ENCODE results near the gene RELB.

The RELB gene

DNA sequence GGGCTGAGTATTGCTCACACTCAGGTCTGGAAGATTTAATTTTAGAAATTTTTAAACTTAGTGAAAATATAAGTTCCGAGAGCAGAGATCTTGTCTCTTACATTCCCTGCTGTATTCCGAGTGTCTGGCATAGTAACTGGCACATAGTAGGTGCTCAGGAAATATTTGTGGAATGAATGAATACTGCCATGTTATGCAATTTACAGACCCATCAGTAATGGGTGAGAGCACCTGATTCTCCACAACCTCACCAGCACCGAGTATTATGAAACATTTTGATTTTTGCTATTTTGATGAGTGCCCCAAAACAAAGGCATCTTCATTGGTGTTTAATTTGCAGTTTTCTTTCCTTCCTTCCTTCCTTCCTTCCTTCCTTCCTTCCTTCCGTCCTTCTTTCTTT, 21.8 kb downstream of the RELB start:
- no peak for DNase-seq

DNA sequence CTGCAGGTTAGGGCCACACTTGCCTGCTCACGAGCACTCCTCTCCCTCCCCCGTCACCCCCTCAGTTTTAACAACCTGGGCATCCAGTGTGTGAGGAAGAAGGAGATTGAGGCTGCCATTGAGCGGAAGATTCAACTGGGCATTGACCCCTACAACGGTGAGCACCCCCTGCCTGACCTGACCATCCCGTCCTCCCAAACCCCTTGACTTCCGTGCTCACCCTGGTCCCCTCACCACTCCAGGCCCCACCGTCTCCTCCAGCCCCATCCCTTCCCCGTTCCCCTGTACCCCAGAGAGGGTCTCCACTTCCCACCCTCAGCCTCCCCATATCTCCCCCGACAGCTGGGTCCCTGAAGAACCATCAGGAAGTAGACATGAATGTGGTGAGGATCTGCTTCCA, 24.0 kb downstream of the RELB start:
- no peak for DNase-seq

DNA sequence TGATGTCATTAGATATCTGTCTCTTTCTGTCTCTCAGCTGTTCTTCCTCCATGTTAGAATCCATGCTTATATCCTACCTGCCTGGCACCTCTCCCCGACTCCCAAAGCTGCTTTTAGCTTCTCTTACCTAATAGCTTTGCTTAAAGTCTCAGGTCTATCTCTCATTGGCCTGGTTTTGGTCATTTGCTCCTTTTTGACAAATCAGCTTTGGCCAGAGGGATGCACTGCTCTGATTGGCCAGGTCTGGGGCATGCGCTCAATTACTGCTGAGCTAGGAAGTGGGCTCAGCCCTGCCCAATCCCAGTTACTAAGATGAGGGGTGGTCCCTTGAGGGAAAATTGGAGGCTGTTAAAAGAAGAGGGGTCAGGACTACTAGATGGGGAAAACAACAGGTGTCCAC, 26.1 kb downstream of the RELB start:
- no peak for DNase-seq

DNA sequence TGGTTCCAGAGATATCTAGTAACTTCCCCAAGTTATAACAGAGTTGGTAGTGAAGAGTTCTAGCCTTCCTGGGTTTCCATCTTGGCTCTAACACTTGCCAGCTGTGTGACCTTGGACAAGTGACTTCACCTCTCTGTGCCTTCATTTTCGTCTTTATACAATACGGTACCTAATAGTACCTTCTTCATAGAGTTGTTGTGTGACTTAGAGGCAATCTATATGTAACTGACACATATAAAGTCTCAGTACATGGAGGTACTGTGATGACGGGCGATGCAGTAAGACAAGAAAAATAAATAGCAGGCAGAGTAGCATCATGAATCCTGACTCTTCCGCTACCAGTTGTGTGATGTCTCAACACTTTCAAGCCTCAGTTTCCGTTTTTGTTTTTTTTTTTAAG, 29.6 kb downstream of the RELB start:
- DNase-seq = no peak

DNA sequence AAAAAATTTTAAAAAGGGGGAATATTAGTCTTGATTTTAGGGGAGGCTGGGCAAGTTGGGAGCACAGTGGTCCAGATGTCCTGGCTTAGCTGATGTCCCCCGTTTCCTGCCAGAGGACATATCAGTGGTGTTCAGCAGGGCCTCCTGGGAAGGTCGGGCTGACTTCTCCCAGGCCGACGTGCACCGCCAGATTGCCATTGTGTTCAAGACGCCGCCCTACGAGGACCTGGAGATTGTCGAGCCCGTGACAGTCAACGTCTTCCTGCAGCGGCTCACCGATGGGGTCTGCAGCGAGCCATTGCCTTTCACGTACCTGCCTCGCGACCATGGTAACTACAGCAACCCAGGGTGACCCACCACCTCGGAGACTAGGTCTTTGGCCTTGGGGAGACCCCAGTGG, 31.2 kb downstream of the RELB start:
- DNase-seq = no peak

DNA sequence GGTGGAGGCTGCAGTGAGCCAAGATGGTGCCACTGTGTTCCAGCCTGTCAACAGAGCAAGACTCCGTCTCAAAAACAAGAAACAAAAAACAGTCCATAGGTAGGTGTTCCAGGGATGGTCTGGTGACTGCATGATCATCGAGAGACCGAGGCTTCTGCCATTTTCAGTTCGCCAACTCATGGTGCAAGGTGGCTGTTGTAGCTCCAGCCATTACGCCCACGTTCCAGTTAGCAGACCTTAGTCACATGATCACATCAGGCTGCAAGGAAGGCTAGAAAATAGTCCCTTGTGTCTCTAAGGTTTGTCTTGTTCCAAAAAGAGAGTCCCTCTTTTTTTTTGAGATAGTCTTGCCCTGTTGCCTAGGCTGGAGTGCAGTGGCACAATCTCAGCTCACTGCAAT, 34.5 kb downstream of the RELB start:
- DNase-seq = no peak

DNA sequence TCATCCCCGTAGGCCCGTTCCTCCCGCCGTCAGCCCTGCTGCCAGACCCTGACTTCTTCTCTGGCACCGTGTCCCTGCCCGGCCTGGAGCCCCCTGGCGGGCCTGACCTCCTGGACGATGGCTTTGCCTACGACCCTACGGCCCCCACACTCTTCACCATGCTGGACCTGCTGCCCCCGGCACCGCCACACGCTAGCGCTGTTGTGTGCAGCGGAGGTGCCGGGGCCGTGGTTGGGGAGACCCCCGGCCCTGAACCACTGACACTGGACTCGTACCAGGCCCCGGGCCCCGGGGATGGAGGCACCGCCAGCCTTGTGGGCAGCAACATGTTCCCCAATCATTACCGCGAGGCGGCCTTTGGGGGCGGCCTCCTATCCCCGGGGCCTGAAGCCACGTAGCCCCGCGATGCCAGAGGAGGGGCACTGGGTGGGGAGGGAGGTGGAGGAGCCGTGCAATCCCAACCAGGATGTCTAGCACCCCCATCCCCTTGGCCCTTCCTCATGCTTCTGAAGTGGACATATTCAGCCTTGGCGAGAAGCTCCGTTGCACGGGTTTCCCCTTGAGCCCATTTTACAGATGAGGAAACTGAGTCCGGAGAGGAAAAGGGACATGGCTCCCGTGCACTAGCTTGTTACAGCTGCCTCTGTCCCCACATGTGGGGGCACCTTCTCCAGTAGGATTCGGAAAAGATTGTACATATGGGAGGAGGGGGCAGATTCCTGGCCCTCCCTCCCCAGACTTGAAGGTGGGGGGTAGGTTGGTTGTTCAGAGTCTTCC, 36.3 kb downstream of the RELB start:
- no peak for DNase-seq

DNA sequence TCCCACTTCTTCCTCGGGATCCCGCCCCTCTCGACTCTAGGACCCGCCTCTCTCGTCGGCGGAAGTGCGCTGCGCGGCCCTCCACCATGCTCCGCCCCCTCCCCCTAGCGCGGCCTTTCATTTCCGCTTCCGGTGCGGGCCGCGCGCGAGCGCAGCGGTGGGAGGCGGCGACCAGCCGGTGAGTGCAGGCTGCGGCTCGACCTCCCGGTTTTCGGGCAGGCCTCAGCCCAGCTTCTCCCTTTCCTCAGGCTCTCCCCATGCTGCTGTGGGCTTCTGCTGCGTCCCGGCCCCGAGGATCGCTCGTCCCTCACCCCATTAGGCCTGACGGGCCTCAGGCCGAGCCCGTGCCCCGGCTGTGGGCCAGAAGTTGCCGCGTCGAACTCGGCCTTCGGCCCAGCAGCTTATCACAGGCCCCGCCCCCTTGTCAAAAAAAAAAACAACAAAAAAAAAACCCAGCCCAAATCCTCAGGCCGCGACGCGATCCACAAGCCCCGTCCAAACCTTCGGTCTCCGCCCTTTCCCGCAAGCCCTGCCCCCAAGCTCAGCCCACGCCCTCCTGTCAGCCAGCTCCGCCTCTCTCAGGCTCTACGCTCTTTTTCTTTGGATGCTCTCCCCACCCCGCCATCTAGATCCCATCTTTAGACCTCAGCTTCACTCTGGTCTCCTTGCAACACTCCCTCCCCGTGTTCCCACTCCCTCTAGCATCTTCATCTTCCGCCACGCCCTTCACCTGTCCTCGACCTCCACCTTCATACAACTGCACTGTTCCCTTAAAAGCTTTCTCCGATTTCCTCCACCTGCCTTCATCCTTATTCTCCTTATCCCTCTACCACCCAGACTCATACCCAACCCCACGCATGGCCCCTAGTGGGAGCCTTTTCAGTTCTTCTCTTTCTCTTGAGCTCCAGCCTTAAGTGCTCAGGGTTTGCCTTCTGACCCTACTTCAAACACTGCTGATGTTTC, 37.9 kb downstream of the RELB start, which contains the start of gene CLASRP:
CLASRP (plus strand) TSS at position 115 of the 963 bp plus-strand sequence. CDS start 1,168 bp downstream, outside the sequence.
- DNase-seq = peak; percentile 90

DNA sequence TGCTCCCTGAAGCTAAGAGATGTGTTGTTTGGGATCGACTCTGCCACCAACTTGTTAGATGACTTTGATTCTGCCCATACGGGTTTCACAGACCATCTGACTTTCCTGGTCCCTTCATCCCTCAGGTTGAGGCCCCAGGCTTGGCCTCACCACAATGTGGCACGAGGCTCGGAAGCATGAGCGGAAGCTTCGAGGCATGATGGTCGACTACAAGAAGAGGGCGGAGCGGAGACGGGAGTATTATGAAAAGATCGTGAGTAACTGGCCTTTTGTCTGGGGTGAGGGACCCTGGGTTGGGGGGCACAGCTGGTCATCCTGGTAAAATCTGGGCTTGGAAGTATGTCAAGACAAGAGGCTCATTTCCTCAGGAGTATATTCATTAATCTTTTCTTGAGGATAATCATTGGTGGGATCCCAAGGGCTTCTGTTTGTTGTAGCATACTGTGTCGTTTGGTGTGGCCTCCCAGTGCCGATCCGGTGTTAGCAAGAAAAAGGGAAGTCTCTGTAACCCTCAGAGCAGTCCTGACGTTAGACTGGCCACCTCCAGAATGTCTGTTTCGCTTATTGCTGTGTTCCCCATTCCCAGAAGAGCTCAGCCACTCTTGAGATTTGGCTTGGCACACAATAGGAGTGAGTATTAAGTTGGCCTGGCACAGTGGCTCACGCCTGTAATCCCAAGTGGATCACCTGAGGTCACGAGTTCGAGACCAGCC, 39.0 kb downstream of the RELB start:
- DNase-seq = no peak

DNA sequence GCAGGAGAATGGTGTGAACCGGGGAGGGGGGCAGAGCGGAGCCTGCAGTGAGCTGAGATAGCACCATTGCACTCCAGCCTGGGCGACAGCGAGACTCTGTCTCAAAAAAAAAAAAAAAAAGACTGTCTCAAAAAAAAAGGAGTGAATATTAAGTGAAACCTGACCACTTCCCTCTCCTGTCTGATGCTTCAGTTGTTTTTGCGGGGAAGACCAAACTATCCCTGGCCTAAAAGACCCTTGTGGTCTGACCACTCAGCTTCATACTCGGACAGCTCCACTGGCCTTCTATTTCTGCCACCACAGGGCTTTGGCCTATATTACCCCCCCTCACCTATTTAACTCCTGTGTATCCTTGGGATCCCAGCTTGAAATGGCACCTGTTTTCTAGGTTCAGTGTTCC, 39.9 kb downstream of the RELB start:
- no peak for DNase-seq

DNA sequence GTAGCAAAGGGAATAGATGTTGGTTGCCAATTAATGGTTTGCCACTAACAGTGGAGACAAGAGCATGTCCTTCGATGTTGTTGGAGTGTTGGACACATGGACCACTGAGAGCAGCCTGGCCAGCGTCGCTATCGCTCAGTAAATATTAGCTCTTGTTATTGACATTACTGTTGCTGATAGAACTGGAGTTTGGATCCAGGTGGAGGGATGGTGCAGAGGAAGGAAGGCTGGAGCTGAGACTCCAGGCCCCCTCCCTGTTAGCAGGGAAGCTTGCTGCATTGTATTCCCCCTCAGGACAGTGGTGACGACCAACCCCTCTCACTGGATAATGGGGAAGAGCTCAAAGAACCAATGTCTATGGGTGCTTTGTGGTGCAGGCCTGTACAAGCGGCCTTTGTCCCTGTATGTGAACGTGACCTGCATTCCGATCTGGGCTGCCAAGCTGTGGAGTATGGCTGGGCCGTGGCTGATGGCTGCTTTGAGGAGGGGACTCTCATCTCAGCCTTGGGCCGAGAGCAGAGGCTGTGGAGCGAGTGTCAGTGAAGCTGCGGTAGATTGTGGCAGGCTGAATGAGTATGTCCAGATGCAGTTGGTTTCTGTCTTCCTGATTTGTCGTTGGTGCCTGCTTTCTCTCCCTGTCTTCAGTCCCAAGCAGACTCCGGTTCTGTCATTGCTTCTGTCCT, 44.5 kb downstream of the RELB start:
- no peak for DNase-seq

DNA sequence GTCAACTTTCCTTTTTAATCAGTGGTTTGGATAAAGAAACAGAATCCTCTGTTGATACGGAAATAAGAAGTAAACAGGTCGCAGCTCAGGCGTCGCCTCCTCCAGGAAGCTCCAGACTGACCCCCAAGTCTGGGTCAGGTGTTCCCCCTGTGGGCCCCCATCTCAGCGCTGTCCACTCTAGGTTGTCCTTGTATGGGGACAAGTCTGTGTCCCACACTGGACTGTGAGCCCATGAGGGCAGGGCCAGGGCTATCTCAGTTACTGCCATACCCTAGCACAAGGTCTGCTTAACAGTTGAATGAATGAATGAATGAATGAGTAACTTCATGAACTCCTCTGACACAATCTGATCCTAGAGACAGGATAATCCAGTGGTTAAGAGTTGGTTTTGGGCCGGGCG, 45.1 kb downstream of the RELB start:
- DNase-seq = no peak

DNA sequence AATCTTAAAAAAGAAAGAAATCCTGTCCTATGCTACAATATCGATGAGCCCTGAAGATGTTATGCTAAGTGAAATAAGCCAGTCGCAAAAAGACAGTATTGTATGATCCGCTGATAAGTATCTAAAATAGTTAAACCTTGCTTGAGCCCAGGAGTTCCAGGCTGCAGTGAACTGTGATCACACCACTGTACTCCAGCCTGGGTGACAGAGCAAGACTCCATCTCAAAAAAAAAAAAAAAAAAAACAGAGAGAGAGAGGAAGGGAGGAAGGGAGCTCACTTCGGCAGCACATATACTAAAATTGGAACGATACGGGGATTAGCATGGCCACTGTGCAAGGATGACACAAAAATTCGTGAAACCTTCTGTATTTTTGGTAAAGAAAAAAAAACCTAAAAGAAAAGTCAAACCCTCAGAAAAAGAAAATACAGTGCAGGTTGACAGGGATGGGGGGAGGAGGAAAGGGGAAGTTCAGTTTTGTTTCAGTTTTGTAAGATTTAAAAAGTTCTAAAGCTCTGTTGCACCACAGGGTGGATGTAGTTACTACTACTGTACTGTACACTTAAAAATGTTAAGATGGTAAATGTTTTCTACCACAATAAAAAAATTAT, 46.0 kb downstream of the RELB start:
- no peak for DNase-seq

DNA sequence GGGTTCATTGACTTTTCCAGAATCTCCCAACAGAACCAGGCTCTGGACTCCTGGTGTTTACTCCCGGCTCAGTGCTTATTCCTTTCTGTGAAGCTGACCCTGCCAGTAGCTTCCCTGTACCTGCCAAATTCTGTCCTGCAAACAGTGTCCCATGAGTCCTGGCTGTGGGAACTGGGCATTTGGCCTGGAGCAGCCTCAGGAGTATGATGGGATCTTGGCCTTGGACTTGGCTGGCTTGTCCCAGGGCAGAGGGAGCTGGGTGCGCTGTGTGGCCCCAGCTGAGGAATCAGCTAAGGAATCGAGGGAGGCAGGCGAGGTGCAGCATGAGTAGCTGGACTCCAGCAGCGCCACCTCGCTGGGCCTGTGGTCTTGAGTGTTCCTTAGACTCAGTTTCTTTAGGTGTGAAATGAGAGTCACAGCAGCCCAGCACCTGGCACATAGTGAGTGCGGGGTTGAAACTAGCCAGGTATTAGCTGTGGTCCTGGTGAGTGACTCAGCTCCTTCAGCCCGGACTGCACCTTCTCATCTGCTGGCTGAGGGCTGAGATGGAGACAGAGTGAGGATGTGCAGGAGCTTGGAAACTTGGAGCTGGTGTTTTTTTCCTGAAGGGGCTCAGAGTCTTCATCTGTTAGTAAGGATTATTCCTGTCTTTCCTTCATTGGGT, 47.9 kb downstream of the RELB start:
- no peak for DNase-seq

DNA sequence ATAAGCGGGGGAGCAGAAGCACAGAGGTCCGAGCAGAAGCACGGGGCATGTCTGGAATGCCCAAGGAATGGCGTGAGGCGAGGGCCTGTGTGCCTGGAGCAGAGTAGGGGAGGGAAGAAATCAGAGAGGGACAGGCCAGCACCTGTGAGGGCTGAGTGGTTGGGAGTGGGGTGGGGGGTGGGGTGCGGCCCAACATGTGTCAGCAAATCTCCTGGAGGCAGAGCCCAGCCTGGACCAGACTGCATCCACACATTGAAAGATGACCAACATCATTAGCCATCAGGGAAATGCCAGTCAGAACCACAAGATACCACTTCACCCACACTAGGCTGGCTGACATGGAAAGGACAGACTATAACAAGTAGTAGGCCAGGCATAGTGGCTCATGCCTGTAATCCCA, 48.8 kb downstream of the RELB start:
- DNase-seq = no peak

DNA sequence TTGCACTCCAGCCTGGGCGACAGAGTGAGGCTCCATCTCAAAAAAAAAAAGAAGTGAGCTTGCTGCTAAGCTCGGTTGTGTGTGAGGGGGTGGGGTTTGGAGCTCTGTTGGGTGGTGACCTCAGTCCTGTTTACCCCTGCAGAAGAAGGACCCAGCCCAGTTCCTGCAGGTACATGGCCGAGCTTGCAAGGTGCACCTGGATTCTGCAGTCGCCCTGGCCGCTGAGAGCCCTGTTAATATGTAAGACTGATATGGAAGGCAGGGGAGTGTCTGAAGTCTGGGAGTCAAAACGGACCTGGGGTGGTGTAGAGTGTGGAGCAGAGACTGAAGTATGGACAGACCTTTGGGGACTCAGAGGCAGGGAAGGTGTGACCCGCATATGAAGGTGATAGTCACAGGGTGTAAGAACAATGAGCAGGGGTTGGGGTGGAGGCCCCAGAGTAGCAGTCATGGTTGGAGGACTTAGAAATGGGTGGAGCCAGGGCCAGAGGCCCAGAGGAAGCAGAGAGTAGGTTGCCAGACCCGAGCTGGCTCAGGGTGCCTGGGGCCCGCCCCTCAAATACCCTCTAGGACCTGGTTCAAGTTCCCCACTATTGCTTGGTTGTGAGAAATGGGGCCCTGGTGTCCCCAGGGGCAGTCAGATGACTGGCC, 50.8 kb downstream of the RELB start:
- no peak for DNase-seq

DNA sequence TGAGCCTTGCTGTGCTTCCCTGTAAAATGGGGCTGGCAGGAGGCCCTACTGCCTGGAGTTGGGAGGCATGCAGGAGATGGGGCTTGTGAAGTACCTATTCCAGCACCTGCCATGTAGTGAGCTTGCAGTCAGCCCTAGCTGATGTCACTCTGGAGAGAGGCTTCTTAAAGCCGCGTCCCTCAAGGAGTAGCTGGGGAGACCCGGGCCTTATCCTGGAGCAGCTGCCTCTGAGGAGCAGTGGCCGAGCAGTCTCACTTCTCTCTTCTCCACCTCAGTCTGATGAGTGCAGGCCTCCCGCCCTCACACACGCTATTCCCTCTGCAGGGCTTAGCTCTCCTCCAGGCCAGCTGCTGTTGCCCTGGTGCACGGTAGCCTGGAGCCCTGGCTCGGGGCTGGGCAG, 55.6 kb downstream of the RELB start:
- DNase-seq = no peak

DNA sequence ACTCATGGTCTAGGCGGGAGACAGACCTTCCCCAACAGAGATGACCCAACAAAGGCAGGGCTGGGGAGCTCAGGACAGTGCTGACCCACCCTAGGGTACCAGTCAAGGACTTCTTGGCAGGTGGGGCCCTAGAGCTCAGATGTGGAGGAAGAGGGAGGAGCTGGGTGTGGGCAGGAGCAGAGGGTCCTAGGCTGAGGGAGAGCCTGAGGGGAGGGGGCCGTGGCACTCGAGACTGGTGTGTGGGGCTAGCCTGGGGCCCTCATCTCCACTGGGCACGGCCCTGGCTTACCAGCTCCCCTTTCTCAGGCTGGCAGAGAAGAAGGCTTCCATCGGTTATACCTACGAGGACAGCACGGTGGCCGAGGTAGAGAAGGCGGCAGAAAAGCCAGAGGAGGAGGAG, 56.2 kb downstream of the RELB start:
- no peak for DNase-seq

- no peak for DNase-seq
Observed at GRCh38 chr19:45058622-45059159, 57.4 kb downstream of the RELB start.

DNA sequence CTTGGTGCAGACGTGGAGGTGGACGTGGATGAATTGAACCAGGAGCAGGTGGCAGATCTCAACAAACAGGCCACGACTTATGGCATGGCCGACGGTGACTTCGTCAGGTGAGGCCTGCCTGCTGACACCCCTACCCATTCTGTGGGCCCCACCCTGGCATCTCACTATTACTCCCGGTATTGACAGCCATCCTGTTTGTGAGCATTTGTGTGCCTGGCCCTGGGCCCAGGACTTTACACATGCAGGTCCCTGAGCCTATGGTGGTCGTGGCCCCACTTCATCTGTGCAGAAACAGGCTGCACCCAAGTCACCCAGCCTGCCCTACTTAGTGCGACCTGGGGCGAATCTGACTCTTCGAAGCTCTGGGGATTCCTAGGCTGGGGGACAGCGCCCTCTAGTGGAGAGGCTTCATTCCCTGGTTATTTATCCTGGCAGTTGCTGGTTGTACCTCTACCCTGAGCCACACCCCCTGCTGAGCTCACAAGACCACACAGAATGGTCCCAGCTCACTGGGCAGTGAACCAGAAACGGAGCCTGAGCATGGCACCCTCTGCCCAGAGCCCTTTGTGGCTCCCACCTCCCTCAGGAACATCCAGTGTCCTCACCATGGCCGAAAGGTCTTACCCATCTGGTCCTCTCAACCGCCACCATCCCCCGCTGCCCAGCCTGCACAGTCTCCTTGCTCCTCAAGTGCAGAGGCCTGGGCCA, 58.1 kb downstream of the RELB start:
- DNase-seq = peak; percentile 80

Measured in activated naive CD4-positive, alpha-beta T cell treated with anti-CD3 and anti-CD28 coated beads, Interleukin-2, amount 50 U/mL, for 16 hours (primary cell).